HG02678 (cell line): ENCODE measurements around the gene HEMGN.
"Not testable (repeated sequence)": the region's sequence is repeated elsewhere in the genome, so short reads cannot be mapped to it uniquely, and the experiment has no call there.

ENCODE experiments used
- ATAC-seq: cut with Tn5 transposase; IDR thresholded peaks from one replicate; pipeline ENCODE4 v1.9.1; 2021; ENCODE audit warnings: mild to moderate bottlenecking, moderate library complexity; ENCODE audit not compliant: unreplicated experiment

Gene HEMGN

GRCh38 chr9:97966493-97966892 is 28.5 kb upstream of the HEMGN start:
- no peak for ATAC-seq

- ATAC-seq, result no peak
These were observed 26.9 kb upstream of the HEMGN start for GRCh38 chr9:97964901-97965300.

DNA sequence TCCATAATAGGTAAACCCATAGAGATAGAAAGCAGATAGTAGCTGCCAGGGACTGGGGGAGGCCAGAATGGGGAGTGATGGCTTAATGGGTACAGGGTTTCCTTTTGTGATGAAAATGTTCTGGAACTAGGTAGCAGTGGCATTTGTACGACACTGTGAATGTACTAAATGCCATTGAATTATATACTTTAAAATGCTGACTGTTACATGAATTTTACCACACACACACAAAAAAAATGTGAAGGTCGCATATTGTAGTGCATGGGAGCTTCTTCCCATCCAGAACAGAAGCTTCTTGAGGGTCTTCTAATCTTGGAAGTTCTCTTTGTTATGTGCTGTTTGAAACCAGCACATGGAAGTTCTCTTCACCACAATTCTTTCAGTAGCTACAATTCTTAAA is 25.3 kb upstream of the HEMGN start:
- no peak for ATAC-seq

DNA sequence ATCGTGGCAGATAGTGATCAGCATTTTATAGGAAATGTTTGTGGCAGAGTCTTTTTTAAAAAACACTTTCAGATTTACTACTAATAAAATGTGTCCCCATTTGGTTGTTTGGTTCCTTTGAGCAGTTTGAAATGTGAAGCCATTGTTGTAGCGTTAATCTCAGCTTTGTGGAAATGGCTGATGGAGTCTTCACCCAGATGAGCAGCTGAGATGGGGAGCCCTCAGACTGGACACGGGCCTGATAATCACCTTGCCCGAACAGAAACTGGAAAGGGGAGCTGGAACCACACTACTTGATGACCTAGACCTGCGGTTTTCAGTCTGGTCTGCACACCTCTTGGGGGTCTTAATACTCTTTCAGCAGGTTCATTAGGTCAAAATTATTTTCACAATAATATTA is 24.6 kb upstream of the HEMGN start:
- ATAC-seq, result no peak

- ATAC-seq, result no peak
These were observed 24.2 kb upstream of the HEMGN start for GRCh38 chr9:97962136-97962535.

- ATAC-seq, result no peak
These were observed 23.4 kb upstream of the HEMGN start for GRCh38 chr9:97961361-97961760.

GRCh38 chr9:97960678-97961328 is 22.8 kb upstream of the HEMGN start:
- not testable (repeated sequence) for ATAC-seq

GRCh38 chr9:97959585-97959984 is 21.6 kb upstream of the HEMGN start:
- ATAC-seq, result no peak

DNA sequence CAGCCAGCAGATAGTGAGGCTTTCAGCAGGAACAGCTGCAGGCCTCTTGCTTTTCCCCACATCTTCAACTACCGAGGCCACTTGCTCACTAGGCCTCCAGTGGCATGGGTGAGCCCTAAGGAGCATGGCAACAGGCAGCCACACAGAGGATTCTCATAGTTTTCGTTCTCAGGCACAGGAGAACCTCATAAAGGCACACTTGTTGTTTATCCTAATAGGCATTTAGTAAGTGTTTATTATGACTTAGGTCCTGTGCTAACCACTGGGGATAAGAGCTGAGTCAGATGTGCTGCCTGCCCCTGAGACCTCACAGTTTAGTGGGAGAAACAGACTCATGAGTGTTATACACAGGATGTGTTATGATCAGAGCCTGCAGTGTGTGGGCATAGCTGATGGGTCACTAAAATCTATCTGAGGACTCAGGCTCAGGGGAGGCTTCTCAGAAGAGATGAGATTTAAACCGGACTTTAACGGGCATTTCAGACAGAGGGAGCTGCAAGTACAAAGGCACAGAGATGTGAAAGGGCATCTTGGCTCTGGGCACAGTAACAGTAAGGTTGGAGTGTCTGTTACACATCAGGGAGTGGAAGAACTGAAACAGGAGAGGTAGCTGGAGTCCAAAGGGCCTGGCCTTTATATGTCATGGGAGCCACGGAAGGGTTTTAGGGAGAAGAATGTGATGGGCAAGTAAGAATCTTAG is 21.0 kb upstream of the HEMGN start:
- no peak for ATAC-seq

DNA sequence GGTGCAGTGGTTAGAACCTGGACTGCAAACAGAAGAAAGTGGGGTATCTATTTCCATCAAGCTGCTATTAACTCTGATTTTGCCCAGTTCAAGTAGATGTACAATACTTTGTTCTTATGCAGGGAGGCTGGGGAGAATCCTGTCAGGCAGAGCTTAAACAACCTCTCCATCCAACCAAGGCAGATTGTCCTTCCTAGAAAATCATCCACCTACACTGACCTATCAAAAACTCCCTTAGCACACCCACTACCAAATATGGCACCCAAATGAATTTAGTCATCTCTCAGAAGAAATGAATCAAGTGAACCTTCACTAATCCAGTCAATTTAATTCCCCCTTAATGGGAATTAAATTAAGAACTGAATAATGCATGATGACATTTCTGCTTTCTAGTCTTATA is 18.4 kb upstream of the HEMGN start:
- ATAC-seq, result no peak

- peak; percentile 80 for ATAC-seq
These were observed 16.6 kb upstream of the HEMGN start for GRCh38 chr9:97954550-97954989.

DNA sequence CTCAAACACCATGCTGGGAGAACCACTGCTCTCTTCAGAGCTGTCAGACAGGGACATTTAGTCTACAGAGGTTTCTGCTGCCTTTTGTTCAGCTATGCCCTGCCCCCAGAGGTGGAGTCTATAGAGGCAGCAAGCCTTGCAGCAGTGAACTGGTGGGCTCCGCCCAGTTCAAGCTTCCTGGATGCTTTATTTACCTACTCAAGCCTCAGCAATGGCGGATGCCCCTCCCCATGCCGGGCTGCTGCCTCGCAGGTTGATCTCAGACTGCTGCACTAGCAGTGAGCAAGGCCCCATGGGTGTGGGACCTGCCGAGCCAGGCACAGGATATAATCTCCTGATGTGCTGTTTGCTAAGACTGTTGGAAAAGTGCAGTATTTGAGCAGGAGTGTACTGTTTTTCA is 12.9 kb upstream of the HEMGN start:
- not testable (repeated sequence) for ATAC-seq

GRCh38 chr9:97947094-97947493 is 9.1 kb upstream of the HEMGN start:
- ATAC-seq, result not testable (repeated sequence)

DNA sequence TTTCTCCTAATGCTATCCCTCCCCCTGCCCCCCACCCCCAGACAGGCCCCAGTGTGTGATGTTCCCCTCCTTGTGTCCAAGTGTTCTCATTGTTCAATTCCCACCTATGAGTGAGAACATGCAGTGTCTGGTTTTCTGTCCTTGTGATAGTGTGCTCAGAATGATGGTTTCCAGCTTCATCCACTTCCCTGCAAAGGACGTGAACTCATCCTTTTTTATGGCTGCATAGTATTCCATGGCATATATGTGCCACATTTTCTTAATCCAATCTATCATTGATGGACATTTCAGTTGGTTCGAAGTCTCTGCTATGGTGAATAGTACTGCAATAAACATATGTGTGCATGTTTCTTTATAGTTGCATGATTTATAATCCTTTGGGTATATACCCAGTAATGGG is 7.5 kb upstream of the HEMGN start:
- not testable (repeated sequence) for ATAC-seq

GRCh38 chr9:97944612-97945011 is 6.6 kb upstream of the HEMGN start:
- ATAC-seq, result no peak

- ATAC-seq, result no peak
These were observed 5.4 kb upstream of the HEMGN start for GRCh38 chr9:97943308-97943855.

DNA sequence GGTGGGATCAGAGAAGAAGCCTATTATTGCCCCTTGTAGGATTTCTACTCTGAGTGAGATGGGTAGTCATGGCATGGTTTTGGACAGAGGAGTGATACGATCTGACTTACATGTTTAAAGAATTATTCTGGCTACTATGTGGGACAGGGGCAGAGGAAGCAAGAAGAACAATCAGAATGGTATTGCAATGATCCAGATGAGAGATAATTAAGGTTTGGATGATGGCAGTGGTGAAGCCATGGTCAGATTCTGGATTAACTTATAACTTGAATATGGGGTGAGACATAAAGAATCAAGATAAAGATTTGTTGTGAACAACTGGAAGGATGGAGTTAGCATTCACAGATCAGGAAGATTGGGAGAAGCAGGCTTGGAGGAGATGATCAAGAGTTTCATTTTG is 3.4 kb upstream of the HEMGN start:
- ATAC-seq, result no peak

DNA sequence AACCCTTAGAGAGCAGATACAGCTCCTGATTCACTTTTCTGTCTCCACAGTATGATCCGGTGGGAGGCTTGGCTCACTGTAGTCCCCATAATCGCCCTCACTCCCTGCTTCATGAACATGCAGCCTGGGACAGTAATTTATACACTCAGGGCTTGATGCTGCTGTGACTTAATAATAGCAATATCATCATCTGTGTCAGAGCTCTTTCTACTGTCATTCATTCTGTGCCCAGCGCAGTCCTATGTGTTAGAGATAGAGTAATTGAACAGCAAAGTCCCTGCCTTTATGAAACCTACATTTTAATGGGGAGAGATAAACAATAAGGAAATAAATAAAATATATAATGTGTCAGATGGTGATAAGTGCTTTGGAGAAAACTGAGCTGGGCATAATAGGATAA is 2.8 kb upstream of the HEMGN start:
- no peak for ATAC-seq

DNA sequence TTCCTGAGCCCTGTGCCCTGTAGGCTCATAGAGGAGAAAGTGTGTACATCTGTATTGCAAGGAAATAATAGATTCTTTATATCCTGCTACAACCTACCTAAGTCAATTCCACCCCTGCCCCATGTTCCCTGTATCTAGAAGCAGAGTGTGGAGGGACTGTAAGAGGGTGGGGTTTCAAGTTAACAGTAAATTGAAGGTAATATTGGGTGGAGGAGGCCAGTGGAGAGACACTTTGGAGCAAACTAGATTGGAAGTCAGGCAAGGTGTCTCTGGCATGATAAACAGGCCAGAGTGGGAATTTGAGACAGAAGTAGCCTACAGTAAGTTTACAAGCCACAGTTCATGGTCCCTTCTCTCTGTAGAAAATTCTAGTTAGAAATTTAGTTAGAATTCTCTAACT is 2.3 kb upstream of the HEMGN start:
- no peak for ATAC-seq

GRCh38 chr9:97936998-97937397 is 974 bp downstream of the HEMGN start:
- no peak for ATAC-seq

- ATAC-seq, result no peak
These were observed 2.7 kb downstream of the HEMGN start for GRCh38 chr9:97935276-97935675.

DNA sequence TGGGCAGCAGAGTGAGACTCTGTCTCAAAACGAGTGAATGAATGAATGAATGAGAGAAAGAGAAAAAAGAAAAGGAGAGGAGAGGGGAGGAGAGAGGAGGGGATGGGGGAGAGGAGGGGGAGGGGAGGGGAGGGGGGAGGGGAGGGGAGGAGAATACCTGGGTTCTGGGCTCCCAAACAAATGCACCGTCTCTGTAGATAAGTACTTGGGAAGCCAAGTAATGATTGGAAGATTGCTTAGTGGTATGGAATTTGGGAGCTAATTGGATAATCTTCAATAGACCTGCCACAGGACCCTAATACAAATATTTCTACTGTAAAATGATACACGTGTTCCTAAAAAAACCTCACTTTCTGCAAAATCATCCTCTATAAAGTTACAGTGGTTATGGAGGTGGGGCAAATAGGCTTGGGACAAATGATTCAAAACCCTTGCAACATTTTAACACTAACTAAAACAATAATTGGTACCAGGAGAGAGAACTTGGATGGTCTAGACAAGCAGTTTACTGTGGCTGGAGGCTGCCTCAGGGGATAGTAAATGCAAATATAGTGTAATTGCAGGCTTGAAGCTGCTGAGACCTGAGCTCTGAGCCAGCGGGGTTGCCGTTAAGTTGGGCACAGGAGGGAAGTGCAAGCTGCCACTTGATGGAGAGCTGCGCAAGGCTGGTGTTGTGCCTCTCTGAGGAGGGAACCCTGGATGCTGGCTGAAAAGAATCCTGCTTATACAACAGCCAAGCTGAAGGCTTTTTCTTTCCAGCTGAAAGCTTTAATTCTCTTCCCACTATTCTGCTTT is 3.5 kb downstream of the HEMGN start:
- no peak for ATAC-seq
